Lower lobe of right lung (tissue), 2 donors: Measurements from ENCODE around the gene FBP1. TPM values are rescaled to one million over a fixed set of nuclear protein-coding genes. Genes with fewer than 3 reads are reported as not detected.

ENCODE experiments used
- ATAC-seq, 2 donors: fragments of 200-7000 bp; cut with Tn5 transposase; one replicate each; pipeline ENCODE4 v1.9.1; 2020 to 2022; ENCODE audit warnings: mild to moderate bottlenecking in 2 of 2, moderate library complexity in 2 of 2
- DNase-seq: peaks from one replicate; pipeline ENCODE4 v3.0.0-alpha.2; 2020
- H3K27ac ChIP-seq: fragments of 200-600 bp; one replicate; pipeline ENCODE4 v1.8.0; 2022
- H3K27me3 ChIP-seq: fragments of 200-600 bp; one replicate; pipeline ENCODE4 v1.8.0; 2022; ENCODE audit warnings: low read depth
- H3K36me3 ChIP-seq: fragments of 200-600 bp; one replicate; pipeline ENCODE4 v1.8.0; 2022; ENCODE audit warnings: mild to moderate bottlenecking
- H3K4me1 ChIP-seq: fragments of 200-600 bp; one replicate; pipeline ENCODE4 v1.8.0; 2022
- H3K4me3 ChIP-seq: fragments of 200-600 bp; one replicate; pipeline ENCODE4 v1.8.0; 2022; ENCODE audit warnings: mild to moderate bottlenecking
- H3K9me3 ChIP-seq: fragments of 200-600 bp; one replicate; pipeline ENCODE4 v1.8.0; 2022
- CTCF ChIP-seq: fragments of 200-600 bp; IDR thresholded peaks from one replicate; pipeline ENCODE4 v1.8.0; 2022; ENCODE audit warnings: antibody characterized with exemption, mild to moderate bottlenecking
- intact Hi-C: fragments of 100-400 bp; cut with DNase I; formaldehyde crosslinking; loops from one replicate; pipeline ENCODE4 v1.11.0; 2022
- total RNA-seq: library from RNA; stranded (reverse); fragmentation: NEBNext Ultra II Directional; extraction: Animal tissue kit (Norgen Biotek cat#: 25700); gene quantifications from one replicate; pipeline ENCODE4 v1.2.1, GENCODE V29; 2021
- donor health status: DM: no; HTN: yes; CAD: no; lungs with severe emphysema.

FBP1 gene
- total RNA-seq, 1 donor from 2014 or later, result 527 TPM

DNA sequence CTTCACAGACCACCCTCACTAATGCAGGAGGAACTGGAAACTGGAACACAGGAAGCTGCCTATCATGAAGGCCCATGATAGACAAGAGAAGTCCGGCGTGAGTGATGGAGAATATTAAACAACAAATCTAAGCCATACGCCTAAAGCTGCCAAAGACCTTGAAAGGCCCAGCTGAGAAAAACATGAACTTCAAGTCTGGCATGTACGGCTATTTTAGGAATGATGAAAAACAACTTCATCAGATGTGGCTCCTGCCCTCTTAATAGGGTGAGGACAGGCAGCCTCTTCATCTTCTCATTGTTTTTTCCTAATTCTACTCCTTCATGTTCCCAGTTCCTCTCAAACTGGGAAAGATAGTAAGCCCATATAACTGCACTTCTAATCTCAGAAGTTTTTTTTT lies 20.3 kb downstream of the FBP1 start:
- H3K27ac ChIP-seq, result no peak overlapping the region
- no peak for TF ChIP-seq CTCF
- H3K36me3 ChIP-seq, result peaks cover 41% of the 10 kb centered on the region
- DNase-seq, result no peak
- H3K27me3 ChIP-seq, result no peaks in the 10 kb centered on the region
- no peaks in the 10 kb centered on the region for H3K9me3 ChIP-seq
- intact Hi-C loops, result no loop called here
- no peak overlapping the region for H3K4me3 ChIP-seq
- H3K4me1 ChIP-seq, result no peaks in the 10 kb centered on the region
- no peak for ATAC-seq

- intact Hi-C loops, result no loop called here
- no peaks in the 10 kb centered on the region for H3K9me3 ChIP-seq
- H3K4me1 ChIP-seq, result peaks cover 9% of the 10 kb centered on the region
- no peak for TF ChIP-seq CTCF
- no peak for ATAC-seq
- no peaks in the 10 kb centered on the region for H3K27me3 ChIP-seq
- H3K27ac ChIP-seq, result no peak overlapping the region
- H3K36me3 ChIP-seq, result peaks cover 44% of the 10 kb centered on the region
- DNase-seq, result no peak
- no peak overlapping the region for H3K4me3 ChIP-seq
Measured at GRCh38 chr9:94613003-94613402, 26.3 kb downstream of the FBP1 start.

- Histone ChIP-seq H3K36me3 (peaks cover 41% of the 10 kb centered on the region), H3K27ac (no peak overlapping the region)
- TF ChIP-seq CTCF, result no peak
Measured at GRCh38 chr9:94612071-94612470, 27.2 kb downstream of the FBP1 start.

GRCh38 chr9:94611638-94612068 lies 27.7 kb downstream of the FBP1 start:
- no peak overlapping the region for H3K27ac ChIP-seq
- intact Hi-C loops, result no loop called here
- no peak overlapping the region for H3K4me3 ChIP-seq
- H3K27me3 ChIP-seq, result no peaks in the 10 kb centered on the region
- no peak for DNase-seq
- H3K36me3 ChIP-seq, result peaks cover 43% of the 10 kb centered on the region
- ATAC-seq, result no peak
- no peaks in the 10 kb centered on the region for H3K9me3 ChIP-seq
- no peak for TF ChIP-seq CTCF
- H3K4me1 ChIP-seq, result peaks cover 9% of the 10 kb centered on the region

More at GRCh38 chr9:94612071-94612470, 27.2 kb downstream of the FBP1 start:
- Histone ChIP-seq H3K4me3 (no peak overlapping the region), H3K9me3 (no peaks in the 10 kb centered on the region), H3K27me3 (no peaks in the 10 kb centered on the region), H3K4me1 (peaks cover 9% of the 10 kb centered on the region)
- intact Hi-C loops, result no loop called here
- DNase-seq (no peak), ATAC-seq (no peak)

- Histone ChIP-seq H3K9me3 (no peaks in the 10 kb centered on the region), H3K36me3 (peaks cover 43% of the 10 kb centered on the region), H3K4me3 (no peak overlapping the region), H3K27me3 (no peaks in the 10 kb centered on the region), H3K4me1 (peaks cover 9% of the 10 kb centered on the region), H3K27ac (no peak overlapping the region)
- ATAC-seq (peak; percentile 29 to 47), DNase-seq (no peak)
- intact Hi-C loops, result no loop called here
- TF ChIP-seq CTCF, result no peak
Measured at GRCh38 chr9:94610181-94610606, 29.1 kb downstream of the FBP1 start.

DNA sequence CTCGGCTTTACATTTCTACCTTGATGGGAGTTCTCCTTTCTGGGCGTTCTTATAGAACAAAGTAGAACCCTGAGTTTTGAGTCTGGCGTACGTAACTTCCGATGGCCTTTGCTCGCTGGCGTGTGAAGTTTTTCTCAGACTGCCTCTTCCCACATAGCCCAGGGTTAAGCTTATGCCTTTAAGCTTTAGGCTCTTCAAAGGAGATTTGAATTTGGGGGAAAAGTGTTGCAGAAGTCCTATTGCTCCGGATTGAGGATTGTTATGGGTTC lies 32.0 kb downstream of the FBP1 start:
- no peak for DNase-seq
- H3K27ac ChIP-seq, result no peak overlapping the region
- no peak for TF ChIP-seq CTCF
- H3K9me3 ChIP-seq, result no peaks in the 10 kb centered on the region
- no peak overlapping the region for H3K4me3 ChIP-seq
- peaks cover 56% of the 10 kb centered on the region for H3K36me3 ChIP-seq
- peaks cover 19% of the 10 kb centered on the region for H3K4me1 ChIP-seq
- ATAC-seq, result no peak
- H3K27me3 ChIP-seq, result no peaks in the 10 kb centered on the region
- intact Hi-C loops, result no loop called here
